ENCODE data around the gene CCSAP. TPM values are rescaled to one million over a fixed set of nuclear protein-coding genes. Genes with fewer than 3 reads are reported as not detected.
A peak's percentile ranks its signal among the peaks of the same experiment; 100 is the strongest.

The CCSAP gene
- total and polyA plus RNA-seq, 2 of the 13 experiments (the other 11 are each of a cell fraction or from before 2014, with no cell fraction given) = 3.7 to 9.0 TPM

GRCh38 chr1:229383188-229383587, 40.3 kb upstream of the CCSAP start:
- H3K79me2 ChIP-seq (ENCODE audit: insufficient read depth, low read length) = no peaks in the 10 kb centered on the region
- in situ Hi-C loops (cut with HindIII; ENCODE audit: extremely low pct_ligation_motif_present, low pct_unique_long_range_greater_than_20kb) = no loop called here
- H2AFZ ChIP-seq (ENCODE audit: low read length) = no peak overlapping the region
- WGBS (ENCODE audit: low lambda C conversion rate) = 75% methylated on average over 2 of the region's 3 CpGs
- DNase-seq (ENCODE audit: low spot score) (no peak), FAIRE-seq (no peak), ATAC-seq (no peak)
- H3K27me3 ChIP-seq (ENCODE audit: control insufficient read depth in 1 of 2, insufficient read depth in 2 of 2, low read length in 2 of 2) = peaks cover 2 to 21% of the 10 kb centered on the region in 2 experiments; a peak in 3 of 5 replicates
- H3K9ac ChIP-seq (ENCODE audit: insufficient read depth, low read depth, low read length) = no peak overlapping the region
- no peak overlapping the region for H3K4me3 ChIP-seq (replicated peaks in 1 of 3; ENCODE audit: insufficient read depth in 1 of 3, low read depth in 2 of 3, low read length in 3 of 3)
- no peak overlapping the region for H3K27ac ChIP-seq (ENCODE audit: extremely low read length, insufficient read depth, low read length)
- no peaks in the 10 kb centered on the region for H3K4me1 ChIP-seq (ENCODE audit: insufficient read depth, low read length)
- POLR2A ChIA-PET = no interaction called here
- no peaks in the 10 kb centered on the region for H4K20me1 ChIP-seq (ENCODE audit: insufficient read depth, low read length)
- CTCF ChIA-PET (ENCODE audit: low intra/inter-chr PET ratio, low total read pairs) = no interaction called here
- H3K9me3 ChIP-seq (ENCODE audit: low read length) = no peaks in the 10 kb centered on the region
- no TSS peak for BruUV-seq (replicated peaks)
- intact Hi-C loops (cut with micrococcal nuclease; ENCODE audit: unreplicated experiment) = no loop called here
- no peak overlapping the region for H3K4me2 ChIP-seq (ENCODE audit: low read depth, low read length)
- TF ChIP-seq SOX6 (IDR thresholded peaks at IDR 0.05) = no peak
- no peak for TF ChIP-seq SOX6 (CRISPR knock-in tag; IDR thresholded peaks at IDR 0.05)
- TF ChIP-seq ZNF121 (CRISPR knock-in tag; IDR thresholded peaks at IDR 0.05) = 0 out of 2 replicates have a peak, but pooled peaks have one; percentile 34
- H3K36me3 ChIP-seq (replicated peaks in 1 of 2; ENCODE audit: control insufficient read depth in 1 of 2, insufficient read depth in 2 of 2, low read length in 2 of 2) = no peaks in the 10 kb centered on the region

DNA sequence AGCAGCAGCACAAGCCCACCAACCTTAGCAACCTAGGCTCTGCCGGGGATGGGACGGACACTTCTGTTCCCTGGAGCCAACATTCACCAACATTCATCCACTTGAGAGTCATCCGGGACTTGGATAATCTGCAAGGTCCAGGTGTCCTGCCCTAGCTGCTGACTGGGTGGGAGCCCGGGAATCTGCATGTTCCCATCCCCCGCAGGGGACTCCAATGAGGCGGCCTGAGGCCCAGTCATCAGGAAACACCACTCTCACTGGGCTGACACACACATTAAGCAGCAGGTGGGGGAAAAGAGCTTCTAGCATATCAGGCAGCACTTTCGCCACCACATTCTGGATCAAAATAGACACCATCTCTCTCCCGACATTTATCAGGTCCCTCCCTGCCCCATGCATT, 38.4 kb upstream of the CCSAP start:
- Histone ChIP-seq H3K27me3 (ENCODE audit: control insufficient read depth in 1 of 2, insufficient read depth in 2 of 2, low read length in 2 of 2) (peaks cover 3 to 30% of the 10 kb centered on the region in 2 experiments; a peak in 4 of 5 replicates), H3K27ac (ENCODE audit: extremely low read length, insufficient read depth, low read length) (no peak overlapping the region), H3K79me2 (ENCODE audit: insufficient read depth, low read length) (no peaks in the 10 kb centered on the region), H4K20me1 (ENCODE audit: insufficient read depth, low read length) (no peaks in the 10 kb centered on the region), H3K9ac (ENCODE audit: insufficient read depth, low read depth, low read length) (no peak overlapping the region), H3K9me3 (ENCODE audit: low read length) (no peaks in the 10 kb centered on the region), H3K4me2 (ENCODE audit: low read depth, low read length) (no peak overlapping the region), H2AFZ (ENCODE audit: low read length) (no peak overlapping the region), H3K4me3 (replicated peaks in 1 of 3; ENCODE audit: insufficient read depth in 1 of 3, low read depth in 2 of 3, low read length in 3 of 3) (no peak overlapping the region), H3K36me3 (replicated peaks in 1 of 2; ENCODE audit: control insufficient read depth in 1 of 2, insufficient read depth in 2 of 2, low read length in 2 of 2) (no peaks in the 10 kb centered on the region), H3K4me1 (ENCODE audit: insufficient read depth, low read length) (no peaks in the 10 kb centered on the region)
- WGBS (ENCODE audit: low lambda C conversion rate) = 52% methylated on average over 5 of the region's 8 CpGs
- intact Hi-C loops (cut with micrococcal nuclease; ENCODE audit: unreplicated experiment) = no loop called here
- no peak for FAIRE-seq
- ChIA-PET CTCF (ENCODE audit: low intra/inter-chr PET ratio, low total read pairs) (no interaction called here), POLR2A (no interaction called here)
- TF ChIP-seq STAG1 (CRISPR knock-in tag; IDR thresholded peaks at IDR 0.05) (peak; percentile 14; the same call in 1 of the 2 replicates), CBX5 (CRISPR knock-in tag; IDR thresholded peaks at IDR 0.05; ENCODE audit: borderline replicate concordance) (no peak)
- TF ChIP-seq, protein P1, sequence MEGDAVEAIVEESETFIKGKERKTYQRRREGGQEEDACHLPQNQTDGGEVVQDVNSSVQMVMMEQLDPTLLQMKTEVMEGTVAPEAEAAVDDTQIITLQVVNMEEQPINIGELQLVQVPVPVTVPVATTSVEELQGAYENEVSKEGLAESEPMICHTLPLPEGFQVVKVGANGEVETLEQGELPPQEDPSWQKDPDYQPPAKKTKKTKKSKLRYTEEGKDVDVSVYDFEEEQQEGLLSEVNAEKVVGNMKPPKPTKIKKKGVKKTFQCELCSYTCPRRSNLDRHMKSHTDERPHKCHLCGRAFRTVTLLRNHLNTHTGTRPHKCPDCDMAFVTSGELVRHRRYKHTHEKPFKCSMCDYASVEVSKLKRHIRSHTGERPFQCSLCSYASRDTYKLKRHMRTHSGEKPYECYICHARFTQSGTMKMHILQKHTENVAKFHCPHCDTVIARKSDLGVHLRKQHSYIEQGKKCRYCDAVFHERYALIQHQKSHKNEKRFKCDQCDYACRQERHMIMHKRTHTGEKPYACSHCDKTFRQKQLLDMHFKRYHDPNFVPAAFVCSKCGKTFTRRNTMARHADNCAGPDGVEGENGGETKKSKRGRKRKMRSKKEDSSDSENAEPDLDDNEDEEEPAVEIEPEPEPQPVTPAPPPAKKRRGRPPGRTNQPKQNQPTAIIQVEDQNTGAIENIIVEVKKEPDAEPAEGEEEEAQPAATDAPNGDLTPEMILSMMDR (CRISPR knock-in tag; IDR thresholded peaks at IDR 0.05) = peak; percentile 40
- in situ Hi-C loops (cut with HindIII; ENCODE audit: extremely low pct_ligation_motif_present, low pct_unique_long_range_greater_than_20kb) = no loop called here
- ATAC-seq = no peak
- no peak for DNase-seq (ENCODE audit: low spot score)
- BruUV-seq (replicated peaks) = no TSS peak
